ENCODE measurements around the gene SPOPL.
"Not testable (repeated sequence)": the region's sequence is repeated elsewhere in the genome, so short reads cannot be mapped to it uniquely, and the experiment has no call there.

The SPOPL gene

DNA sequence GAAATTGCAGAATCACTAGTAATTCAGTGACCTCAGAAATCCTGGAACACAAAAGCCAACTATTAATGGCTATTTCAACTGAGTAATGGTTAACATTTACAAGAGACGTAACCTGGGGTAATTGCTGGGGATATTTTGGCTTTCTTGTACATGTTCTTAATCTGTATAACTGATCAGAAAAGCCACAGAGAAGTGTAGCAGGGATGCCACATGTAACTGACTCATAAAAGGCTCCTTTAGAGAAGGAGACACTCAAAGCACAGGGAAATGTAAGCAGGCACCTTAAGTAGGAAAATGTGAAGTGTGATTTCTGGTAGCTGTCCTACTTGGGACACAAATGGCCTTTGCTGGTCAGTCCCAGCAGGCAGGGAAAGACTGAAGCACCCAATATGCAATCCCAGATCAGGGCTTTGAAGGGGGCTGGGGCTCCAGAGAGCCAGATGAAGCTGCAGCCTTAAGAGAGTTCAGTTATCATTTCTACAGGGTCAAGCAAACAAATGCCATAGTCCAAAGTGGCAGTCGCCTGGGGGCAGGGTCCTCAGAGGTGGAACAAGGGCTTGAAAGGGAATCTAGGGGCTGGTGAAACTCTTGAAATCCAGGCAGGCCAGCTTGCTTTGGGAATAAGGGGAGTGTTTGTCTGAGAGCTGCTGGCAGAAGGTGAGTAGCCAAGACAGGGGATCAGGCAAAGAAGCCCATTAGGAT, 7.2 kb upstream of the SPOPL start:
- DNase-seq (ENCODE audit: low read depth), result no peak

DNA sequence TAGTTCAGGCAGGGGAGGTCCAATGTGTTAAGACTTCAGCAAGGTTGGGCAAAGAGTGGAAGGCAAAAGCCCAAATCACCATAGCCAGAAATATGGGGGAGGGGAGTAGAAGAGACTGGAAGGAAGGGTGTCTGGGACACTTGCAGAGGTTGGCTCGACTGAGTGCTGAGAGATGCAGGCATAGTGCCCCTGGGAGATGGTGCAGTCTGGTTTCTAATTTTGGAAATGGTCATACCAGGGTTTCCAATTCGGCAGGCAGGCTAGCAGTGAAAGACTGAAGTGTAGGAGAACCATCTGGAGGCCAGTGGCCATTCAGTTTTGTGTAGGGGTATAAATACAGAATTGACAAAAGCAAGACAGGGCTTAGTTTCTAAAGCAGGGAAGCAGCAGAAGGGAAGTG, 6.2 kb upstream of the SPOPL start:
- DNase-seq (ENCODE audit: low read depth), result no peak

DNA sequence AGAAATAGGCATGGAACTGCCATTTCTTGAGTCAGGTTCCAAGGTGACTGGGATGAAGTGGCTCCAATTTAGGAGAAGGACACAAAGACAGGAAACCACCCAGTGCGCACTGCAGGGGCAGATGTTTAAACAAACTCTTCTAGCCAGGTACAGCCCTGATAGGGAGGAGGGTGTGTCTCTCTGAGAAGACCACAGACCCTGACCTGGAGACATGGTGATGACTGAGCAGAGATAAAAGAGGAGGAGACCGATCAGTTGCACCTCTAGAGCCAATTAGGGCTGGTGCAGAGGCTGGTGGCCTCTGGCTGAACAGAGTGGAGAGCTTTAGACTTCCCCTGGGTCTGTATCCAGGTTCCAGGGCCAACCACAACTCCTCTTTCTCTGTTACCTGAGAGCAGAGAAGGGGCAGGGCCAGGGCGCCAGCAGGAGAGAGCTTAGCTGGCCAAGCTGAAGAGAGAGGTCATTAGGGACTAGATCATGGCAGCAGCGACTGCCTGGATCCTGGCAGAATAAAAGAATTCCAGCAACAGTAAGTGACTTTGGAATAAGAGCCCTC, 5.4 kb upstream of the SPOPL start:
- no peak for DNase-seq (ENCODE audit: low read depth)

DNA sequence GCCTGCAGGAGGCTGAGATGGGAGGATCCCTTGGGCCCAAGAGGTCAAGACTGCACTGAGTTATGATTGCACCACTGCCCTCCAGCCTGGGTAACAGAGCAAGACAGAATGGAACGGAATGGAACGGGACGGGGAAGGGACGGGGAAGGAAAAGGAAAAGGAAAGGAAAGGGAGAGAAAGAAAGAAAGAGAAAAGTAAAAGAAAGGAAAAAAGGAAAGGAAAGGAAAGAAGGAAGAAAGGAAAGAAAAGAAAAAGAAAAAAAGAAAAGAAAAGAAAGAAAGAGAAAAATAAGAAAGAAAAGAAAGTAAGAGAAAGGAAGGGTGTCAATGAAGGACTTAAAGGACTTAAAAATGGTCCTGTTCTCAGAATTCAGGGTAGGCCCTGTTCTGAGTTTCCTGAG, 4.3 kb upstream of the SPOPL start:
- no peak for DNase-seq (ENCODE audit: low read depth)

DNA sequence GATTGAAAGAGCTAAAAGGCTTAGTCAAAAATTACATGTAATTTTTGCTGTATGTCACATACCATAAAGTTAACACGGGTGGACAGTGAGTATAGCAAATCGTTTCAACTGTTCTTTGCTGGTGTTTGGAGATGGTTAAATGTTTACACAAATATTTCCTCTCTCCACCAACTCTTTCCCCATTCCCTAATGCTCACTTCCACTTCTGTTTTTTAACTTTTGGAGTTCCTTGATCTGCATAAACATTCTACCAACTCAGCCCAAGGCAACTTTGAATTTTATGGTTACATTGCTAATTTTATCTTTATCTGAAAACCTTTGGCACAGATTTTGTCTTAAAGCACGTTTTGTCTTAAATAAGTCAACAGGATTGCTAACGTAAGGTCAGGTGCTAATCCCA, 1.9 kb upstream of the SPOPL start:
- DNase-seq (ENCODE audit: low read depth), result no peak

DNA sequence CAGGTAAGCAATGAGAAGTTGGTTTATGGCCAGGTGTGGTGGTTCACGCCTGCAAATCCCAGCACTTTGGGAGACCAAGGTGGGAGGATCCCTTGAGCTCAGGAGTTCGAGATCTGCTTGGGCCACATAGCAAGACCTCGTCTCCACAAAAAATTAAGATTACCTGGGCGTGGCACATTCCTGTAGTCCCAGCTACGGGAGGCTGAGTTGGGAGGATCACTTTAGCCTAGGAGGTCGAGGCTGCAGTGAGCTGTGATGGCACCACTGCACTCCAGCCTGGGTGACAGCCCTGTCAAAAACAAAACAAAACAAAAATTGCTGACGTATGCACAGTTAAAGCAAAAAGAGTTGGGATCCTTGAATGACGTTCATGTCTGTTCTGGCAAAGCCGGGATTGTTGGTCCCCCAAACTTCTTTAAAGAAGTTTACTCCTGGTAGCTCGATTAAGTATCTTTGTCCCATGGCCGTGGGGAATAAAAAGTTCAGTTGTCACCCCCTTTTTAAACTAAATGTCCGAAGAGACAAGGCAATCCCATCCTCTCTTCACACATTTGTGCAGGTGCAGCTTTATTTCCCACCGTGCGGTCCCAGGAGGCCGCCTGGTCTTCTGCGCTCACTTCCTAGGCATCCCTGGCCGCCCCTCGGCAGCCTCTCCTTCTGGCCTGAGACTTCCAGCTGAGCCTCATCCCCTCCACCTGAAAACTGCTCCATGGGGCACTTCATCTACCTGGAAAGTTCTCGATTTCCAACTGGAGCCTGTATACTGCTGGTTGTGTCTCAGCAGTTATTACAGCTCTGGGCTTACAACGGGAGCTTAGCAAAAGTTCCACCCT, 762 bp upstream of the SPOPL start:
- no peak for DNase-seq (ENCODE audit: low read depth)

DNA sequence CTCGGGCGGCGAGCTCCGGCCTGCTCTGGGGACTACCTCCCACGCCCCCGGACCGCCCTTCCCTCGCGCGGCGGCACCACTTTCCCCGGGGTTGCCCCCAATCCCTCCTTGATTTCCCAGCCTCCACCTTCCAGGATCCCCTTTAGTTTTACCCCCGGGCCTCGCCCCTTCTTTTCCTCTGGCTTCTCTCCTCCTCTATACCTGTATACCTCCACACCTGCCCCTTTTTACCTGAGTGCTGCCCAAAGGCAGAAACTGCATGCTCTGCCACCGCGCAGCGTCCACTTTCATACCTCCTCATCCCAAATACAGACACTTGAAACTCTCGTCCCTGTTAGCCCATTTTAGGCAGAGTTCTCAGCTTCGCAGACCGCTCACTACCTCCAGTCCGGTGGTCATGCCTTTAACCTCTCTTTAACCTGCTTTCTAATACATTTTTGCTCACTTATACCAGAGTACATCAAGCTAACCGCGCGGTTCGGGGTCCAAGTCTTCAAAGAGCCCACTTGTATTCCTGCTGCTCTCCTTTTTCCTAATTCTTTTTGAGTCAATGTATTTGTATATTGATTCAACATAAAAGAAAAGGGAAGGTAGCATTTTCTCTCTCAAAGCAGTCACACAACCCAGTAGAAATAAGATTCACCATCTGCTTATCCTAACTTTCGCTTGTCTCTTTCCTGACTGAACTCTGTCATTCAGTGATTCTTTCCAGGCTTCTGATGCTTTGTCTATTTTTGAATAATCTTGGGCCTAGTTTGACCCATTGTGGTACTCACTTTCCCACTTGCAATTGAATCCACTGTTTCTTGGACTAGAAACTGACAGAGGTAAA, 901 bp downstream of the SPOPL start:
- no peak for DNase-seq (ENCODE audit: low read depth)

DNA sequence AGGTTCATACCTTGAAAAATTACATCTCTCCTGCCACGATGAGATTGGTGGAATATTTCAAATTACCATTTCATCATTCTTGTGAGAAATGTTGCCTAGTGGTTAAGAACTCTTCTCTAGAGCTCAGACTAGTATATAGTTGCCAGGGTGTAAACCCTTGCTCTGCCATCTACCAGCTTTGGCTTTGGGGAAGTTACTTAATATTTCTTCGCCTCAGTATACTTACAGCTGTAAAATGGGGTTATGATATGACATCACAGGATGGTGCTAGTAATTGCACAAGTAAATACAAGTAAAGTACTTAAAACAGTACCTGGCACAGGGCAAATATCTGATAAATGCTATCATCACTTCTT, 1.5 kb downstream of the SPOPL start:
- DNase-seq (ENCODE audit: low read depth), result no peak

DNA sequence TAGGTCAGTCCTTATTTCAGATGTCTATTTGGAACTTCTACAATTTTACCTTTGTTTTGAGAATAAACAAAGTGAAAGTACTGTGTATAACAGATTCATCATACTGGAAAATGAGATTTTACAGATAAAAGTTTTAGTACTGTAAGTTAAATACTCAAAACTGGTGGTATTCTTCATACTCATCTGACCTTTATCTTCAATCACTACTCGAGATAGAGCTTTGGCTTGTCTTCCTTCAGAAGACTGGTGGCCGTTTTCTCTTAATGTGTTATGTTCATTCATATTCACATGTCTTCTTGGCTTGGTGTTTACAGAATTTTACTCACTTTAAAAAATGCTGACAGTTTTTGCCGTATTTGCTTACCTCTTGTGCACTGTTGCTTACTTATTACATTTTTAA, 2.1 kb downstream of the SPOPL start:
- DNase-seq (ENCODE audit: low read depth), result no peak

DNA sequence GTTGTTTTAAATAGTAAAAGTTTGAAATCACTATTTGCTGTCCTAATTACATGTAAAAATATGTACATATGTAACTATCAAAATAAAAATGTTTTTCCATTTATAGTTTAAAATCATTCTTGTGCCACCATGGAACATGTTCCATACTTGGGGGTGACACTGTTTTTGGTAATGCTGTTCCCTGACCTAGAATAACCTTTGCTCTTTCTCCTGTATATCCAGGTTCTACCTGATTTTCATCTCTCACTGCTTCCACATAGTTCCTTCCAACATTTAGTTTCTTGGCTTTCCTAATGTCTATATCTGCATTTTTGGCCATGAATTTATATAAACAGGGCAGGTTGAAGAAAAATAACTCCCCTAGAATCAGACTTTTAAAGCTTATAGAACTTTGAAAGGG, 2.5 kb downstream of the SPOPL start:
- DNase-seq (ENCODE audit: low read depth), result no peak

DNA sequence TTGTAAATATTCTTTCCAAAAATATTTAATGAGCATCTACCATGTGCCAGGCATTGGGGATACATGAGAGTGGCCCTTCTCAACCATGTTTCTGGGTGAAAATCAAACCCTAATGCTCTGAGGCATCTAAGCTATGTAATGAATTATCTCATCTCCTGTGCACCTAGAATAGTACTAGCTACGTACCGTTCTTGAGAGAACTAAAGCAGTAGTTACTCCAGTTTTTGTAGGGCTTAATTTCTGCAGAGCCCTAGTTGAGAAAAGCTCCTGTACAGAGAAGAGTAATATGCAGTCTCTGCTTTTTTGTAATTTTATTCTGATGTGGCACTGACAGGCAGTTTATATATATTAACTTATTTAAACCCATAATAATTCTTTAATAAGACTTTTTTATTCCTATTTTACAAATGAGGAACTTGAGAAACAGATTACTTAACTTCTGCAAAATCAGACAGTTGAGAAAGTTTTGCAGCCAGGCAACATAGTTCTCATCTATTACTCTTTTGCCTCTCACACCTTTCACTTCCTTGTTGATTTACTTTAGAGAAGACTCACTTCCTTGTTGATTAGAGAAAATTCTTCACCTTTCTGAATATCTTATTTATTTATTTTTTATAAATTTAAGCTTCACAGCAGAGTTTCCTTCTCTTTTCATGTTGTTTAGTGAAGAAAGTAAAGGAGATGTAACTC, 3.1 kb downstream of the SPOPL start:
- no peak for DNase-seq (ENCODE audit: low read depth)

DNA sequence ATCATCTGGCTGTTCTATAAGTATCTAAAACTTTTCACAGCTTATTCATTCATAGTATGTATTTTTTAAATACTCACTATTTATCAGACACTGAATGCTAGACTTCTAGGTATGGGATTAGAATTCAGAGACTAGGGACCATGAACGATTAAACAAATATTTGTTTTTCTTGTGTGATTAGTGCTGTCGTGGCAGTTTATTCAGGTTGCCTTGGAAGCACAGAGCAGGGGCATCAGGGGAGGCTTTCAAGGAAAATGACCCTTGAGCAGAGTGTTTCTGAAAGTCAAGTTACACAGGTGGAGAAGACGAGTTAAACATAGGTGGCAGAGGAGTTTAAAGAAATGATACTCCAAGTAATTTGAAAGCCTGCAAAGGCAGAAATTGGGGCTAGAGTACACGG, 5.7 kb downstream of the SPOPL start:
- no peak for DNase-seq (ENCODE audit: low read depth)

DNA sequence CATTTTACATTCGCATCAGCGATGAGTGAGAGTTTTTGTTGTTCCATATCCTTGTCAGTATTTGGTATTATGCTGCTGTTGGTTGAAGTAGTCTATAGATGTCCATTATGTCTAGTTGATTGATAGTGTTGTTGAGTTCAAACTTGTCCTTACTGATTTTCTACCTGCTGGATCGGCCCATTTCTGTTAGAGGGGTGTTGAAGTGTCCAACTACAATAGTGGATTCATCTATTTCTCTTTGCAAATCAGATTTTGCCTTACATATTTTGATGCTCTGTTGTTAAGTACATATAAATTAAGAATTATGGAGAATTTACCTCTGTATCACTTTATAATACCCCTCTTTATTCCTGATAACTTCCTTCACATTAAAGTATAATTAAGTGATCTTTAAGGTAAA, 8.7 kb downstream of the SPOPL start:
- no peak for DNase-seq (ENCODE audit: low read depth)

DNA sequence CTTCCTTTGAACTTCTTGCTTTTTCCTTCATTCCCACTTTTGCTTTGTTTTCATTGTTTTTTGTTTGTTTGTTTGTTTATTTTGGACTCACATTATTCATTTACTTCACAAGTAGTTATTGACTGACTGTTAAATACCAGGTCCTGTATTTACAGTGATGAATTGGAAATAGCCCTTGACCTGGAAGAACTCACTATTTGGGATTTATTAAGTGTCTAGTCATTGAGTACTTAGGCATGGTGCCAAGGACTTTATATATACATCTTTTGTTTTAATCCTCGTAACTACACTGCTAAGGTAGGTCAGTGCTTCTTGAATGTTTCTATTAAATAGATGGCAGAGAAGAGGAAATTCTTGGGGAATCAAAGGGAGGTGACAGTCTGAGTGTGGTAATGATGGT, 11.1 kb downstream of the SPOPL start:
- DNase-seq (ENCODE audit: low read depth), result no peak

DNA sequence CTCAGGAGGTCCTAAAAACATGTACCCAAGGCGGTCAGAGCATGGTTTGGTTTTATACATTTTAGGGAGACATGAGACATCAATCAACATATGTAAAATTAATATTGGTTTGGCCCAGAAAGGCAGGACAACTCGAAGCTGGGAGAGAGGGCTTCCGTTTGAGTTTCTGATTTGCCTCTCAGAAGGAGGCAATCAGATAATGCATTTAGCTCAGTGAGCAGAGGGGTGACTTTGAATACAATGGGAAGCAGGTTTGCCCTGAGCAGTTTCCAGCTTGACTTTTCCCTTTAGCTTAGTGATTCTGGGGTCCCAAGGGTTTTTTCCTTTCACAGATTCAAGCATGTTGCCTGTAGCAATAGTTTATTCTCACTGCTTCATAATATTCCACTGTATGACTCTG, 12.6 kb downstream of the SPOPL start:
- DNase-seq (ENCODE audit: low read depth), result no peak

DNA sequence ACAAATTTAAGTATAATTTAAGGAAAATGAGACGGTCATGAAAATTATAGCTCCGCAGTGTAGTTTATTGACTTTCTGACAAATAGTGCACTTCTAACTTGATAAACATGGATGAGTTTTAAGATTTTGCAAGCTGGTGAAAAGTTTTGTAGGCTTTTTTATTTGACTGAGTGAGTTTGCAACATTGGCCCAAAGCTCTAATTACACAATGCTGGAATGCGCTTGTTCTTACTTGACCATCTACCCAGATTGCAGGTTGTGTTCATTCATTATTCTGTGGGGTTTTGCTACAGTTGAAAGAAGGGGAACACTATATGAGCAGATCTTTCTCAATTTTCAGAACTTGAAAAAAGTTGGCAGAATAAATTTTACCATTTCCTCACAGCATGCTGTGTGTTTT, 13.5 kb downstream of the SPOPL start:
- DNase-seq (ENCODE audit: low read depth), result no peak

DNA sequence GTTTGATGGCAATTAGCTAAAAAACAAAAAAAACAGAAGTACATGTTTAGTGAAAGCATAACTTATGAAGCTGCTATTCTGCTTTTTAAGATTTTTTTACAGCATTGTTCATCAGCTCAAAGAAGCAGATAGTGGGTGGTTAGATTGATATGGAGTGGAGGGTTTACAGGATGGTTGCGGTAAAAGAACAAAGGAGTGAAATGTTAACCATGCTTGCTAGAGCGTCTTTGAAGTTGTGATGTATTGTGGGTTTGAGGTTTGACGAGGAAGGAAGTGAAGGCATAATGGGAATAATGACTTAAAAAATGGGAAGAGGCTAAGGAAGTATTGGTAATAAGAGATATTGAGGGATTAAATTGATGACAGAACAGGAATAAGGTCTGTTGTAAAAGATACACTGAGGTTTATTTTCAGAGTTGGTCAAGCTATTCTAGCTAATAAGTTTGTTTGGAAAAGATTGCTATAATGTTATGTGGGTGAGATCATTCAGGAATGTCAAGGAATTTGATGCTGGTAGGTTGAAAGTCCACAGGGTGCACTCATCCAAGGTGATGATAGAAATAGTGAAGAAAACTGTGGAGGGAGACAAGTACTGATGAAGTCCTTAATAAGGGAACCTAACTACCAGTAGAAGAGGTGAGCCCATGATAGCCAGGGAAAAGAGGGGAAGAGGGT, 14.6 kb downstream of the SPOPL start:
- no peak for DNase-seq (ENCODE audit: low read depth)

DNA sequence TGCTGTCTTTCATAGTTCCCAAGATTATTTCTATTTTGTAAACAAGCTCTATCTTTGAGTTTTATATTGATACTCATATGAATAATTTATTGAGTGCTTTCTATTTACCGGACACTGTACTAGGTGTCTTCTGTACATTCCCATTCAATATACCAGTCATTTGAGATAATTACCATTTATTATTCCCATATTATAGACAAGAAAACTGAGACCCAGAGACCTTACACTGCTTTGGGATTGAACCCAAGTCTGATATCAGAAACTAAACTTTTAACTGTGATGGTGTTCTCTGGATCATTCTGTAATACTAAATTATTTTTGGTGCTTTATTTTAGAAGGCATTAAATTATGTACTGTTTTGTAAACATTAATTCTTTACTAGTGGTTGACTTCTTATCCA, 17.3 kb downstream of the SPOPL start:
- DNase-seq (ENCODE audit: low read depth), result no peak

DNA sequence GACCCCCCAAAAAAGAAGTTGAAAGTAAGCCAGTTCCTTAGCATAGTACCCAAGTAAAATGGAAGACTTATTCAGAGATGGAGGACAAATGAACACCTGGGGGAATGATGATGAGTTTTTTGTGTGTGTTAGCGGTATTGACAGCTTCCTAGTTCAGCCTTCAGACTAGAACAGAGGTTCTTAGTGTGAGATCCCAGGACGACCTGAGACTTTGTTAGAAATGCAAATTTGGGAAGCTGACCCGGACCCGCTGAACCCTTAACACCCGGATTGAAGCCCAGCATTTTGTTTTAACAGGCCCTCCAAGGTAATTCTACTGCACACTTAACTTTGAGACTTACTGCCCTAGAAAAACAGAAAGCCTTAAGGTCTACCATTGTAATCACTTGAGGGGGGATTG, 20.3 kb downstream of the SPOPL start:
- DNase-seq (ENCODE audit: low read depth), result no peak

DNA sequence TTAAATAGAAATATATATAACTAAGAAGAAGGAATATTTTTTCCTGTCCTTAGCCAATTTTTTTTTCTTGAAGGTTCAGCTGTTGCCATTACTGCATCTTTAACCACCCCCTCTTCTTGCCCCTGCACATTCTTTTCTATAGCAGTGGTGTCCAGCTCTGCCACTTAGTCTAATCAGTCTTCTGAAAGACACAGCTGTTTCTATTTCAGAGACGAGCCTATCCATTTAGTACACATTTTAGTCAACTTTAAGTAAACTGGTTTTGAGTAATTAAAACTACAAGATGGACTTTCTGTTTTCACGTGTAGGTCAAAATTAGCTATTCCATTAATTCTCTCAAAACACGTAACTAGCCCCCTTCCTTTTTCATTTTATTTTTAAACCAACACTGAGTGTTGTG, 21.0 kb downstream of the SPOPL start:
- no peak for DNase-seq (ENCODE audit: low read depth)

DNA sequence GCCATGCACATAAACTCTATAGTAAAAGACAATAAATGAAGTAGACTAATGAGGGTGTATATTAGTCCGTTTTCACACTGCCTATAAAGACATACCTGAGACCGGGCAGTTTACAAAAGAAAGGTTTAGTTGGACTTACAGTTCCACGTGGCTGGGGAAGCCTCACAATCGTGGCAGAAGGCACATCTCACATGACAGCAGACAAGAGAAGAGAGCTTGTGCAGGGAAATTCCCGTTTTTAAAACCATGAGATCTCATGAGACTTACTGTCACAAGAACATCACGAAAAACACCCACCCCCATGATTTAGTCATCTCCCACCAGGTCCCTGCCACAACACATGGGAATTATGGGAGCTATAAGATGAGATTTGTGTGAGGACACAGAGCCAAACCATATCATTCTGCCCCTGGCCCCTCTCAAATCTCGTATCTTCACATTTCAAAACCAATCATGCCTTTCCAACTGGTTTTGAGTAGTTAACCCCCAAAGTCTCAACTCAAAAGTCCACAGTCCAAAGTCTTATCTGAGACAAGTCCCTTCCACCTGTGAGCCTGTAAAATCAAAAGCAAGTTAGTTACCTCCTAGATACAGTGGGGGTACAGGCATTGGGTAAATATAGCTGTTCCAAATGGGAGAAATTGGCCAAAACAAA, 21.6 kb downstream of the SPOPL start:
- not testable (repeated sequence) for DNase-seq (ENCODE audit: low read depth)
